ENCODE data around the gene PCNT.

Gene PCNT

DNA sequence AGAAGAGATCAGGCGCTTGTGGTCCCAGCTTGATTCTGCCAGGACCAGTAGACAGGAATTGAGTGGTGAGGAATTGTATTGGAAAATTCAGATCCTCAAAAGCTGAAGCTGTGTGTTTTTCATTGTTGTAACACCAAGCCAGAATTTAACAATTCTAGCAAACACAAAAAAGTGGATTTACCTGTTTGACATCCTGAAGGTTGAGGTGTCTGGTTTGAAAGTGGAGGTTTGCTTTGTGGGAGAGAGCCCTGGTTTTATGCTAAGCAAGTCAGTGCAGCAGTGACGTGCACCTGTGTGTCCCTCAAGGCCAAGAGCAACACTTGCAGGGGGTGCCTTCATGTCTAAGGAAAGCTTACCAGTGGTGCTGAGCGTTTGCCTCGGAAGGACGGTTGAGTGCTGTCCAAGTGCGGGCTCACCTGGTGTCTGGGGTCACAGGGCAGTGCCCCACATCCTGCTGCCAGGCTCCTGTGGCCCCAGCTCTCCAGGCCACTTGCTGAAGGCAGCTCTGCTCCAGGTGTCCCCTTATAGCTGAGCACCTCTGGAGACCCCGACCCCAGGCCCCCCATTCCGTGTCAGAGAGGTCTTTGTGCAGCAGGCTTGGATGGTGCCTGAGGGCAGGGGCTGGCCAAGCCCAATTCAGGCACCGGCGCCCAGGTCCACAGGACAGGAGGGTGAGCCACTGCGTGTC is 27.7 kb downstream of the PCNT start:
- TF ChIP-seq, protein P1, sequence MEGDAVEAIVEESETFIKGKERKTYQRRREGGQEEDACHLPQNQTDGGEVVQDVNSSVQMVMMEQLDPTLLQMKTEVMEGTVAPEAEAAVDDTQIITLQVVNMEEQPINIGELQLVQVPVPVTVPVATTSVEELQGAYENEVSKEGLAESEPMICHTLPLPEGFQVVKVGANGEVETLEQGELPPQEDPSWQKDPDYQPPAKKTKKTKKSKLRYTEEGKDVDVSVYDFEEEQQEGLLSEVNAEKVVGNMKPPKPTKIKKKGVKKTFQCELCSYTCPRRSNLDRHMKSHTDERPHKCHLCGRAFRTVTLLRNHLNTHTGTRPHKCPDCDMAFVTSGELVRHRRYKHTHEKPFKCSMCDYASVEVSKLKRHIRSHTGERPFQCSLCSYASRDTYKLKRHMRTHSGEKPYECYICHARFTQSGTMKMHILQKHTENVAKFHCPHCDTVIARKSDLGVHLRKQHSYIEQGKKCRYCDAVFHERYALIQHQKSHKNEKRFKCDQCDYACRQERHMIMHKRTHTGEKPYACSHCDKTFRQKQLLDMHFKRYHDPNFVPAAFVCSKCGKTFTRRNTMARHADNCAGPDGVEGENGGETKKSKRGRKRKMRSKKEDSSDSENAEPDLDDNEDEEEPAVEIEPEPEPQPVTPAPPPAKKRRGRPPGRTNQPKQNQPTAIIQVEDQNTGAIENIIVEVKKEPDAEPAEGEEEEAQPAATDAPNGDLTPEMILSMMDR (IDR thresholded peaks at IDR 0.05; ENCODE audit: extremely low read depth, missing control alignments), result no peak
- no peak for DNase-seq (ENCODE audit: low spot score)

DNA sequence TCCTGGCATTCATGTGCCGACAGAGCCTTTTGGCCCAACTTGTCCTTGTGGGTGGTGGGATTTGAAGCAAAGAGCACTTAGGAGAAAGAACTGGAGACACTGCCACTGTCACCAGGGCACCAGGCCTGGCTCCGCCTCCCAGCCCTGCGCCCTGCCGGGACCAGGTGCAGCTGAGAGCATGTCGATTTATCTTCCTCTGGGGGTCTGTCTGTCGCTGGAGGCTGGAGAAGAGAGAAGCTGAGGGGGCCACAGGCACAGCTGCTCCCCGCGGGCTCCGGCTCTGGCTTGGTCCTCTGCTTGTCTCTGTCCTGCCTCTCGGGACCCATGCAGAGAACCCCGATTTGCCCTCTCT is 28.2 kb downstream of the PCNT start:
- TF ChIP-seq, protein P1 (IDR thresholded peaks at IDR 0.05; ENCODE audit: extremely low read depth, missing control alignments), result no peak
- DNase-seq (ENCODE audit: low spot score), result no peak

DNA sequence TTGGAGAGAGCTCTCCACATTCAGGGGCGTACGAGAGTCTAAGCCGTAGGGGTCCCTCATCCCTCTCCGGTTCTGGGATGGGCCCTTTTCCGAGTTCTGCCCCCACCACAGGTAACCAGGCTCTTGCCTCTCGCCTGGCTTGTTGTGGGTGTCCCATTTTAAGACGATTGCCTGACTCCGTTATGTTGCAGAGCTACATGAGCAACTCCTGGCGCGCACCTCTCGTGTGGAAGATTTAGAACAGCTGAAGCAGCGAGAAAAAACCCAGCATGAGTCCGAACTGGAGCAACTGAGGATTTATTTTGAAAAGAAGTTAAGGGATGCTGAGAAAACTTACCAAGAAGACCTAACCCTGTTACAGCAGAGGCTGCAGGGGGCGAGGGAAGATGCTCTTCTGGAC is 29.0 kb downstream of the PCNT start:
- TF ChIP-seq, protein P1 (IDR thresholded peaks at IDR 0.05; ENCODE audit: extremely low read depth, missing control alignments), result no peak
- DNase-seq (ENCODE audit: low spot score), result no peak

DNA sequence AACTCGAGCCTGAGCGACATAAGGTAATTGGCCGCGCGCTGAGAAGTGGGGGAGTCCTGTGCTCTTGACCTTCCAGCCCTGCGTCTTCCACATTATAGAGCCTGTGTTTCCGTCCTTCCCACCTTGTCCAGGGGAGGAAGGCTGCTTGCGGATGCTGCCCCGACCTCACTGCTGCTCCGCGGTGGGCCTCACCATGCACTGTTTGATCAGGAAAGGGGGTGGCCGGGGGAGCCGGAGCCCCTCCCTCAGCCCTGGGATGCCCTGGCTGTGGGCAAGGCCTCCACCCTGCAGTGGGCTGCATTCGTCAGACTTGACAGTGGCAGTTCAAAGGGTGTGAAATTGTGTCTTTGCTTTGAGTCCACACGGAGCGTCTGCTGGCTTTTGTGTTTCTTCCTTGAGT is 30.1 kb downstream of the PCNT start:
- DNase-seq (ENCODE audit: low spot score), result no peak
- TF ChIP-seq, protein P1 (IDR thresholded peaks at IDR 0.05; ENCODE audit: extremely low read depth, missing control alignments), result no peak

DNA sequence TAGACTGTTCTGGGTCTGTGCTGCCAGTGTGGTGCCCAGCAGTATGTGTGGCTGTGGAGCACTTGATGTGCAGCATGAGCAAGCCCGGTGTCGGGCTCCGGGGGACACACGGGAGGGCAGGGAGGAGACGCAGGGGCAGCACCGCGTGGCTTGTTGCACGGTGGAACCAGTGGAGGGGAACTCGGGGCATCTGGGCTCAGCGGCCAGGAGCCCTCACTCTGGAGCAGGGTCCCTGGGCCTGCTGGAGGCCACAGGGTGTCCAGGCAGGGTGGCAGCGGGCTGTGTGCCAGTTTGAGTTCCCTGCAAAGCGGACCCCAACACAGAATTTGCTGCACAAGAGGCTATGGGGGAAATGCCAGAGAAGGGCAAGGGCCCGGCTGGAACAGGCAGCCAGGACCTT is 30.6 kb downstream of the PCNT start:
- DNase-seq (ENCODE audit: low spot score), result no peak
- TF ChIP-seq, protein P1 (IDR thresholded peaks at IDR 0.05; ENCODE audit: extremely low read depth, missing control alignments), result no peak

DNA sequence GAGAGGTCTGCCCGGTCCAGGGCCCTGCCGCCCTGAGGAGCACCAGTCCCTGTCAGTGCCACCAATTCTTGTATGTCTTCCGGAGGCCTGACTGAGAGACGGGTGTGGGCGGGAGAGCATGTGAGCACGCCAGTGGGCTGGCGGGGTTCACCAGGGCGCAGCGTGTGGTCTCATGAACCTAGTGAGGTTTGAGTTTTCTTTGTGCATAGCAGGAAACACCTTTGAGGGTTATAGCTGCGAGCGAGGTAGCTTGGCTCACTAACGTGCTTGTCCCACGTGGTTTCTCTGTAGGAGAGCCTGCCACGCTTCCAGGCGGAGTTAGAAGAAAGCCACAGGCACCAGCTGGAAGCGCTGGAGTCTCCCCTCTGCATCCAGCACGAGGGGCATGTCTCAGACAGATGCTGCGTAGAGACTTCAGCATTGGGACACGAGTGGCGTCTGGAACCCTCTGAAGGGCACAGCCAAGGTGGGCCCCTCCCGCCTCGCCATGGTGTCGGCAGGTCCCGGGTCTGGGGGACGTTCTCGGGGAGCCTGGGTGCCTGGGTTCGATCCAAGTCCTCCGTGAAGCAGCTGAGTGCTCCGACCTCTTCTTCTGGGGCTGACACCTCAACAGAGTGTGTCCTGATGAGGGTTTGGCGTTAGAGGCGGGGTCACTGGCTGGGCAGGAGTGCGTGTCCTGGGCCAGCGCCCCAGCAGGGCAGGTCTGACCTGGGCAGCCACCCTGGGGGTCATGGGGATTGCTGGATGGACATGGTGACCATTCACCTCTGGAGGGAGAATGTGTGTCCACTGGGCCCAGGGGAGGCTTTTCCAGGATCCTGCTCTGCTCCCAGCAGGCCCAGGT is 31.4 kb downstream of the PCNT start:
- TF ChIP-seq, protein P1 (IDR thresholded peaks at IDR 0.05; ENCODE audit: extremely low read depth, missing control alignments), result no peak
- DNase-seq (ENCODE audit: low spot score), result no peak

DNA sequence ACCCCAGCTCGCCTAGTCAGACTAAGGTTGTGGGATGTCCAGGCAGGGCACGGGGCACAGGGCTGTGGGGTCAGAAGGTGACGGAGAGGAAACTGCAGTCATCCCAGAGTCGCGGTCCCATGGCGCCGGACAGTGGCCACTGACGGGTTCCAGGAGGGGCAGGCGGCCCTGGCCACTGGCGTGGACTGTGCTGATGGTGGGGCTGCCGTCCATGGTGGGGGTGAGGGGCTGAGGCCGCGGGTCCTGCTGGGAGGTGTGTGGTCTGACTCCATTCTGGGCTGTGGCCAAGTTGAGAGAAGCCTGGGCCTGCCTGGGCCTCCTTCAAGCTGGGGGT is 32.0 kb downstream of the PCNT start:
- DNase-seq (ENCODE audit: low spot score), result no peak
- TF ChIP-seq, protein P1 (IDR thresholded peaks at IDR 0.05; ENCODE audit: extremely low read depth, missing control alignments), result no peak

Measured in GM20000 (cell line).